ENCODE measurements around the gene EYS. TPM values are rescaled to one million over a fixed set of nuclear protein-coding genes. Genes with fewer than 3 reads are reported as not detected.

Gene EYS
- total RNA-seq, 1 experiment from 2014 or later: not detected

DNA sequence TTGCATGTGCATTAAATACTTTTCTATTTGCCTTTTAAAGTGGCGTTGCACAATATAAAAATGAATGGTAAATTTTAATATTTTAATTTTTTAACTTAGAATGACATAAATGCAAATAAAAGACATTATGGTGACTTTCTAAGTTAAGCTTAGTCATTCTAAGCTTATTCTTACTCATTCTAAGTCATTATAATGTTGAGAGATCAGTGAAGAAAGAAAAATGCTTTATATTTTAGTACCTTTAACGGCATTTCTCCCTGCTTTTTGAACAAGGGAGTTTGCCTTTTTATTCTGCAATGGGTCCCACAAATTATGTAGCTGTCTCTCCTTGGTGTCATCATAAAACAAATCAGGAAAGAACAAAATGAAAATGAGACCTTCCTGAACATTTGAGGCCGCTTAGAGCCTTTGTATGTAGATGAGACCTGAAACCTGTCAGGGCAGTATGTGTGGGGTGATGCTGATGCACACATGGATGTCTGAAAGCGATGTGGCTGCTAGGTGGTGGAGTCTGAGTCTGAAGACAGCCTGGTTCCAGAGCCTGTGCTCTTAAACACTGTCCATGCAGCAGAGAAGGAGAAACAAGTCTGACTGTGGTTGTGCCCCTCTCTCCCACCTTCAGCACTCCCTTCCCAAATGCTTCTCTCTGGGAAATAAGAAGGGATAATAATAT, 1913.4 kb downstream of the EYS start:
- Histone ChIP-seq H3K36me3 (ENCODE audit: control insufficient read depth in 1 of 2, insufficient read depth in 2 of 2, low read length in 2 of 2) (no peaks in the 10 kb centered on the region), H3K4me2 (ENCODE audit: low read length) (no peak overlapping the region), H3K79me2 (ENCODE audit: insufficient read depth, low read length) (no peaks in the 10 kb centered on the region), H3K4me3 (replicated peaks in 1 of 2; ENCODE audit: low read depth in 1 of 2, low read length in 2 of 2) (no peak overlapping the region), H2AFZ (ENCODE audit: low read depth, low read length, poor library complexity, severe bottlenecking) (no peak overlapping the region), H4K20me1 (ENCODE audit: insufficient read depth) (no peaks in the 10 kb centered on the region), H3K4me1 (ENCODE audit: control insufficient read depth in 1 of 2, insufficient read depth in 2 of 2, low read length in 2 of 2) (no peaks in the 10 kb centered on the region), H3K9me3 (ENCODE audit: control insufficient read depth in 1 of 2, insufficient read depth in 1 of 2, low read depth in 1 of 2, low read length in 2 of 2) (no peaks in the 10 kb centered on the region), H3K9ac (ENCODE audit: low read length) (no peak overlapping the region), H3K9me2 (ENCODE audit: insufficient read depth) (no peaks in the 10 kb centered on the region), H3K27me3 (ENCODE audit: insufficient read depth, low read length) (peaks cover 7% of the 10 kb centered on the region), H3K27ac (ENCODE audit: low read depth, low read length) (no peak overlapping the region)
- BruUV-seq (replicated peaks): no TSS peak
- intact Hi-C loops (cut with micrococcal nuclease): no loop called here
- ChIA-PET POLR2A (no interaction called here), RAD21 (ENCODE audit: low non-redundant PET in 1 of 2, low total read pairs in 2 of 2, uncharacterized antibody in 2 of 2, unreplicated experiment in 2 of 2) (no interaction called here), CTCF (interaction anchor here (1.0 kb wide), 1 partner anchor 10 kb away, joined by 3 read pairs; no protein-coding TSS in a partner anchor)
- DNase-seq (ENCODE audit: low read depth, low spot score) (no peak), ATAC-seq (no peak)
- no peak for TF ChIP-seq EZH2phosphoT487 (IDR thresholded peaks at IDR 0.05; ENCODE audit: borderline replicate concordance)
- TF ChIP-seq, protein P1, sequence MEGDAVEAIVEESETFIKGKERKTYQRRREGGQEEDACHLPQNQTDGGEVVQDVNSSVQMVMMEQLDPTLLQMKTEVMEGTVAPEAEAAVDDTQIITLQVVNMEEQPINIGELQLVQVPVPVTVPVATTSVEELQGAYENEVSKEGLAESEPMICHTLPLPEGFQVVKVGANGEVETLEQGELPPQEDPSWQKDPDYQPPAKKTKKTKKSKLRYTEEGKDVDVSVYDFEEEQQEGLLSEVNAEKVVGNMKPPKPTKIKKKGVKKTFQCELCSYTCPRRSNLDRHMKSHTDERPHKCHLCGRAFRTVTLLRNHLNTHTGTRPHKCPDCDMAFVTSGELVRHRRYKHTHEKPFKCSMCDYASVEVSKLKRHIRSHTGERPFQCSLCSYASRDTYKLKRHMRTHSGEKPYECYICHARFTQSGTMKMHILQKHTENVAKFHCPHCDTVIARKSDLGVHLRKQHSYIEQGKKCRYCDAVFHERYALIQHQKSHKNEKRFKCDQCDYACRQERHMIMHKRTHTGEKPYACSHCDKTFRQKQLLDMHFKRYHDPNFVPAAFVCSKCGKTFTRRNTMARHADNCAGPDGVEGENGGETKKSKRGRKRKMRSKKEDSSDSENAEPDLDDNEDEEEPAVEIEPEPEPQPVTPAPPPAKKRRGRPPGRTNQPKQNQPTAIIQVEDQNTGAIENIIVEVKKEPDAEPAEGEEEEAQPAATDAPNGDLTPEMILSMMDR (IDR thresholded peaks at IDR 0.05 in 2 of 3, conservative IDR thresholded peaks at IDR 0.05 in 1 of 3; ENCODE audit: borderline replicate concordance in 1 of 3, insufficient read depth in 1 of 3, low read depth in 2 of 3, low read length in 2 of 3): no peak
- no peak for TF ChIP-seq ATF3 (IDR thresholded peaks at IDR 0.05)
- TF ChIP-seq EZH2 (IDR thresholded peaks at IDR 0.05): no peak
- TF ChIP-seq SP1 (IDR thresholded peaks at IDR 0.05; ENCODE audit: low read depth): no peak
- no peak for TF ChIP-seq RAD21 (IDR thresholded peaks at IDR 0.05; ENCODE audit: low read depth)
- TF ChIP-seq, protein P2, sequence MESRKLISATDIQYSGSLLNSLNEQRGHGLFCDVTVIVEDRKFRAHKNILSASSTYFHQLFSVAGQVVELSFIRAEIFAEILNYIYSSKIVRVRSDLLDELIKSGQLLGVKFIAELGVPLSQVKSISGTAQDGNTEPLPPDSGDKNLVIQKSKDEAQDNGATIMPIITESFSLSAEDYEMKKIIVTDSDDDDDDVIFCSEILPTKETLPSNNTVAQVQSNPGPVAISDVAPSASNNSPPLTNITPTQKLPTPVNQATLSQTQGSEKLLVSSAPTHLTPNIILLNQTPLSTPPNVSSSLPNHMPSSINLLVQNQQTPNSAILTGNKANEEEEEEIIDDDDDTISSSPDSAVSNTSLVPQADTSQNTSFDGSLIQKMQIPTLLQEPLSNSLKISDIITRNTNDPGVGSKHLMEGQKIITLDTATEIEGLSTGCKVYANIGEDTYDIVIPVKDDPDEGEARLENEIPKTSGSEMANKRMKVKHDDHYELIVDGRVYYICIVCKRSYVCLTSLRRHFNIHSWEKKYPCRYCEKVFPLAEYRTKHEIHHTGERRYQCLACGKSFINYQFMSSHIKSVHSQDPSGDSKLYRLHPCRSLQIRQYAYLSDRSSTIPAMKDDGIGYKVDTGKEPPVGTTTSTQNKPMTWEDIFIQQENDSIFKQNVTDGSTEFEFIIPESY (IDR thresholded peaks at IDR 0.05; ENCODE audit: extremely low read depth, insufficient replicate concordance, low read length): no peak
- no peak for TF ChIP-seq ZNF274 (IDR thresholded peaks at IDR 0.05; ENCODE audit: low read depth, low read length)
- TF ChIP-seq TCF7L2 (IDR thresholded peaks at IDR 0.05; ENCODE audit: borderline replicate concordance, extremely low read depth, insufficient read depth, insufficient read length): no peak
- no peak for TF ChIP-seq EGR1 (IDR thresholded peaks at IDR 0.05; ENCODE audit: low read depth)
- no peak for TF ChIP-seq POLR2AphosphoS5 (IDR thresholded peaks at IDR 0.05; ENCODE audit: low read depth, low read length)
- TF ChIP-seq ZFX (IDR thresholded peaks at IDR 0.05): no peak
- no peak for TF ChIP-seq POLR2A (IDR thresholded peaks at IDR 0.05; ENCODE audit: borderline replicate concordance, extremely low read depth, insufficient read depth, insufficient read length)
- TF ChIP-seq, protein P3, sequence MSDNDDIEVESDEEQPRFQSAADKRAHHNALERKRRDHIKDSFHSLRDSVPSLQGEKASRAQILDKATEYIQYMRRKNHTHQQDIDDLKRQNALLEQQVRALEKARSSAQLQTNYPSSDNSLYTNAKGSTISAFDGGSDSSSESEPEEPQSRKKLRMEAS (IDR thresholded peaks at IDR 0.05): no peak
- TF ChIP-seq FOSL1 (IDR thresholded peaks at IDR 0.05; ENCODE audit: low read depth): no peak
- no peak for TF ChIP-seq YY1 (IDR thresholded peaks at IDR 0.05; ENCODE audit: extremely low read depth, insufficient replicate concordance, low read depth, low read length)
- TF ChIP-seq JUND (IDR thresholded peaks at IDR 0.05): no peak
- TF ChIP-seq ELF1 (IDR thresholded peaks at IDR 0.05; ENCODE audit: borderline replicate concordance, low read depth): no peak
- TF ChIP-seq CEBPB (IDR thresholded peaks at IDR 0.05; ENCODE audit: low read depth): no peak
